IMR-90 (cell line): Measurements from ENCODE around the gene QSOX2. TPM values are rescaled to one million over a fixed set of nuclear protein-coding genes. Genes with fewer than 3 reads are reported as not detected.
A peak's percentile ranks its signal among the peaks of the same experiment; 100 is the strongest.

Experiments
- ATAC-seq: fragments of 200-7000 bp; cut with Tn5 transposase; 2 replicates; pipeline ENCODE4 v1.9.1; 2020; ENCODE audit warnings: low read depth, mild to moderate bottlenecking, moderate library complexity
- BruUV-seq: library from RNA; stranded (reverse); fragments of 400-500 nt; replicated peaks from 2 replicates; lab custom pipeline; 2021; lab: Mats Ljungman, UMichigan
- CTCF ChIA-PET: fragments of 300-600 bp; formaldehyde crosslinking; extraction: SDS; loops from one replicate; lab custom pipeline; 2021; ENCODE audit warnings: antibody characterized with exemption; lab: Yijun Ruan, JAX
- POLR2A ChIA-PET: fragments of 300-600 bp; sonication (Branson Sonifier 250); formaldehyde crosslinking; loops from one replicate; lab custom pipeline; 2022; ENCODE audit warnings: antibody characterized with exemption; ENCODE audit not compliant: unreplicated experiment; lab: Charles Lee
- DNase-seq: peaks from one replicate; pipeline ENCODE4 v3.0.0; 2013
- H2AFZ ChIP-seq: replicated peaks from 2 replicates; pipeline ENCODE3; 2013; ENCODE audit warnings: low read length, mild to moderate bottlenecking; ENCODE audit not compliant: poor library complexity
- H2AK5ac ChIP-seq: 2 replicates; pipeline ENCODE4 v1.6.1; 2013; ENCODE audit warnings: low read depth, low read length, inconsistent platforms
- H2AK9ac ChIP-seq: replicated peaks from 2 replicates; pipeline ENCODE3; 2013; ENCODE audit warnings: mild to moderate bottlenecking, low read depth, low read length, moderate library complexity; ENCODE audit not compliant: poor library complexity
- H2BK120ac ChIP-seq: 2 replicates; pipeline ENCODE4 v1.6.1; 2013; ENCODE audit warnings: low read depth, low read length, inconsistent platforms
- H2BK15ac ChIP-seq: 3 replicates; pipeline ENCODE4 v1.6.1; 2013; ENCODE audit warnings: low read depth, low read length, inconsistent platforms
- H2BK20ac ChIP-seq: 2 replicates; pipeline ENCODE4 v1.6.1; 2013; ENCODE audit warnings: low read depth, mild to moderate bottlenecking, inconsistent platforms, low read length, moderate library complexity
- H2BK5ac ChIP-seq: 2 replicates; pipeline ENCODE4 v1.6.1; 2013; ENCODE audit warnings: mild to moderate bottlenecking, low read depth, low read length, inconsistent platforms; ENCODE audit not compliant: poor library complexity, severe bottlenecking
- H3K14ac ChIP-seq: replicated peaks from 2 replicates; pipeline ENCODE4 v1.6.1; 2013; ENCODE audit warnings: low read depth, low read length, inconsistent platforms
- H3K18ac ChIP-seq: 2 replicates; pipeline ENCODE4 v1.6.1; 2013; ENCODE audit warnings: low read depth, low read length, control low read depth
- H3K23ac ChIP-seq: 2 replicates; pipeline ENCODE4 v1.6.1; 2013; ENCODE audit warnings: low read depth, low read length, inconsistent platforms
- H3K27ac ChIP-seq: 2 replicates; pipeline ENCODE4 v1.5.1; 2013; ENCODE audit warnings: mild to moderate bottlenecking, control low read depth, low read length; ENCODE audit not compliant: insufficient read depth
- H3K27me3 ChIP-seq: 2 replicates; pipeline ENCODE4 v1.6.1; 2013; ENCODE audit warnings: low read length; ENCODE audit not compliant: control insufficient read depth, insufficient read depth
- H3K36me3 ChIP-seq: 2 replicates; pipeline ENCODE4 v1.6.1; 2013; ENCODE audit warnings: low read length, mixed read lengths; ENCODE audit not compliant: control insufficient read depth, insufficient read depth
- H3K4ac ChIP-seq: 2 replicates; pipeline ENCODE4 v1.6.1; 2013; ENCODE audit warnings: low read depth, low read length, inconsistent platforms
- H3K4me1 ChIP-seq: 2 replicates; pipeline ENCODE4 v1.6.1; 2013; ENCODE audit warnings: low read length, mixed read lengths; ENCODE audit not compliant: control insufficient read depth, insufficient read depth
- H3K4me2 ChIP-seq: 2 replicates; pipeline ENCODE4 v1.6.1; 2013; ENCODE audit warnings: low read depth, mild to moderate bottlenecking, control low read depth, low read length, moderate library complexity
- H3K4me3 ChIP-seq: 2 replicates; pipeline ENCODE4 v1.5.1; 2013; ENCODE audit warnings: low read depth, mild to moderate bottlenecking, control low read depth, low read length, moderate library complexity; ENCODE audit not compliant: insufficient read depth
- H3K56ac ChIP-seq: 2 replicates; pipeline ENCODE4 v1.6.1; 2013; ENCODE audit warnings: low read length, inconsistent platforms; ENCODE audit not compliant: insufficient read depth; ENCODE audit errors: extremely low read depth
- H3K79me1 ChIP-seq, 2 experiments: 2 replicates each; pipeline ENCODE4 v1.6.1; 2013; ENCODE audit warnings: low read length in 2 of 2, inconsistent platforms in 1 of 2, low read depth in 1 of 2
- H3K9ac ChIP-seq: 2 replicates; pipeline ENCODE4 v1.6.1; 2013; ENCODE audit warnings: low read depth, low read length, control low read depth
- H3K9me1 ChIP-seq: 2 replicates; pipeline ENCODE4 v1.6.1; 2013; ENCODE audit warnings: low read length, inconsistent platforms; ENCODE audit not compliant: insufficient read depth
- H3K9me3 ChIP-seq: 2 replicates; pipeline ENCODE4 v1.6.1; 2013; ENCODE audit warnings: low read length; ENCODE audit not compliant: control insufficient read depth, insufficient read depth
- H4K20me1 ChIP-seq: 2 replicates; pipeline ENCODE4 v1.6.1; 2013; ENCODE audit warnings: low read length, inconsistent platforms; ENCODE audit not compliant: insufficient read depth
- H4K5ac ChIP-seq: 2 replicates; pipeline ENCODE4 v1.6.1; 2013; ENCODE audit warnings: mild to moderate bottlenecking, low read depth, low read length, control low read depth
- H4K8ac ChIP-seq, 2 experiments: 2 replicates each; pipeline ENCODE4 v1.6.1; 2013; ENCODE audit warnings: low read depth in 2 of 2, low read length in 2 of 2, control low read depth in 1 of 2, inconsistent platforms in 1 of 2
- H4K91ac ChIP-seq: 2 replicates; pipeline ENCODE4 v1.6.1; 2013; ENCODE audit warnings: low read depth, low read length, inconsistent platforms; ENCODE audit not compliant: insufficient read depth
- BHLHE40 ChIP-seq: fragments of 150-350 bp; IDR thresholded peaks from 2 replicates; pipeline ENCODE4 v1.6.1; 2016; ENCODE audit warnings: mild to moderate bottlenecking, low read depth, low read length
- CEBPB ChIP-seq: IDR thresholded peaks from 2 replicates; pipeline ENCODE4 v1.6.1; 2012; ENCODE audit warnings: low read depth, low read length, improper control_type of control experiment
- CHD1 ChIP-seq: IDR thresholded peaks from 2 replicates; pipeline ENCODE4 v1.6.1; 2012; ENCODE audit warnings: low read depth, low read length, improper control_type of control experiment
- CTCF ChIP-seq: conservative IDR thresholded peaks from 2 replicates; pipeline ENCODE4 v1.5.1; 2012; ENCODE audit warnings: mild to moderate bottlenecking, low read depth, low read length, improper control_type of control experiment
- MAFK ChIP-seq: IDR thresholded peaks from 2 replicates; pipeline ENCODE4 v1.6.1; 2012; ENCODE audit warnings: low read depth, low read length, improper control_type of control experiment
- MXI1 ChIP-seq: IDR thresholded peaks from 2 replicates; pipeline ENCODE4 v1.6.1; 2012; ENCODE audit warnings: low read depth, mild to moderate bottlenecking, low read length, moderate library complexity, borderline replicate concordance
- NFE2L2 ChIP-seq: fragments of 150-350 bp; IDR thresholded peaks from 2 replicates; pipeline ENCODE4 v1.6.1; 2016; ENCODE audit warnings: low read depth, mild to moderate bottlenecking, low read length
- RAD21 ChIP-seq: IDR thresholded peaks from 2 replicates; pipeline ENCODE4 v1.6.1; 2012; ENCODE audit warnings: low read length, improper control_type of control experiment
- RCOR1 ChIP-seq: IDR thresholded peaks from 2 replicates; pipeline ENCODE4 v1.6.1; 2012; ENCODE audit warnings: mild to moderate bottlenecking, low read length, improper control_type of control experiment; ENCODE audit not compliant: insufficient replicate concordance
- RFX5 ChIP-seq: IDR thresholded peaks from 2 replicates; pipeline ENCODE4 v1.8.0; 2012; ENCODE audit warnings: low read depth, mild to moderate bottlenecking, low read length, moderate library complexity
- SMC3 ChIP-seq: fragments of 150-350 bp; IDR thresholded peaks from 2 replicates; pipeline ENCODE4 v1.6.1; 2016; ENCODE audit warnings: low read depth, mild to moderate bottlenecking, antibody characterized with exemption, low read length, moderate library complexity
- USF2 ChIP-seq: fragments of 150-350 bp; IDR thresholded peaks from 2 replicates; pipeline ENCODE4 v1.6.1; 2017; ENCODE audit warnings: mild to moderate bottlenecking, antibody characterized with exemption, low read length, low read depth
- WGBS, 2 experiments: methylation state at CpG; one replicate each; pipeline versions ENCODE4 v1.1.5 to v1.1.7; 2013; ENCODE audit warnings: missing lambda C conversion rate in 2 of 2; ENCODE audit not compliant: insufficient read length in 1 of 2; ENCODE audit errors: extremely low coverage in 2 of 2; 5-methylcytosine and 5-hydroxymethylcytosine counted together
- dilution Hi-C: fragments of 300-500 bp; cut with HindIII; formaldehyde crosslinking; loops from one replicate; pipeline ENCODE4 v1.14.3; 2018; ENCODE audit warnings: low sequenced_read_pairs; ENCODE audit not compliant: unreplicated experiment
- in situ Hi-C: fragments of 300-500 bp; cut with MboI; formaldehyde crosslinking; loops from 3 replicates; pipeline ENCODE4 v1.14.3; 2019; ENCODE audit warnings: low sequenced_read_pairs, inconsistent platforms, mixed read lengths
- intact Hi-C: fragments of 100-400 bp; cut with micrococcal nuclease; formaldehyde crosslinking; loops from 2 replicates; pipeline ENCODE4 v1.10.0; 2022
- polyA plus RNA-seq, 3 experiments: library from polyadenylated mRNA; depleted of rRNA; stranded (reverse); fragments of >200 nt; gene quantifications; 2 replicates each; pipeline ENCODE4 v1.2.3, GENCODE V29; 2012; ENCODE audit warnings: low replicate concordance in 1 of 3
- total RNA-seq: library from RNA; depleted of rRNA; stranded (reverse); fragments of >200 nt; gene quantifications from 2 replicates; pipeline ENCODE4 v1.2.3, GENCODE V29; 2012

The QSOX2 gene
- total and polyA plus RNA-seq, 2 of the 4 experiments (the other 2 are of a cell fraction) = 5.9 to 12.9 TPM

GRCh38 chr9:136244122-136244968, 1.3 kb downstream of the QSOX2 start:
- DNase-seq (no peak), ATAC-seq (no peak)
- peak overlapping the region; percentile 79 for H3K4me3 ChIP-seq
- H3K9me3 ChIP-seq = no peaks in the 10 kb centered on the region
- peaks cover 31% of the 10 kb centered on the region for H4K20me1 ChIP-seq
- H2AK9ac ChIP-seq = peak overlapping the region; percentile 73
- no peak overlapping the region for H4K91ac ChIP-seq
- H2BK120ac ChIP-seq = no peak overlapping the region
- peak overlapping the region; percentile 91 for H3K4me2 ChIP-seq
- 0 out of 2 replicates have a peak overlapping the region, but pooled peaks have one; percentile 59 for H3K14ac ChIP-seq
- peaks cover 8% of the 10 kb centered on the region for H3K9me1 ChIP-seq
- H3K27ac ChIP-seq = no peak overlapping the region
- no peak overlapping the region for H3K18ac ChIP-seq
- ChIA-PET POLR2A (no interaction called here), CTCF (no interaction called here)
- no peak overlapping the region for H2BK5ac ChIP-seq
- H2BK15ac ChIP-seq = no peak overlapping the region
- no peaks in the 10 kb centered on the region for H3K36me3 ChIP-seq
- no peak overlapping the region for H2AFZ ChIP-seq
- 25% methylated on average over 2 of the region's 11 CpGs; no CpG with 5 or more reads in 1 of the 2 experiments for WGBS, 2 experiments
- H3K4ac ChIP-seq = no peak overlapping the region
- H4K8ac ChIP-seq = no peak overlapping the region
- dilution Hi-C loops = no loop called here
- H3K56ac ChIP-seq = no peak overlapping the region
- H3K23ac ChIP-seq = peak overlapping the region; percentile 54; the same call in 1 of the 2 replicates
- H2BK20ac ChIP-seq = no peak overlapping the region
- BruUV-seq = no TSS peak
- H3K79me1 ChIP-seq = peaks cover 22 to 51% of the 10 kb centered on the region in 2 experiments
- peaks cover 23% of the 10 kb centered on the region for H3K27me3 ChIP-seq
- H3K4me1 ChIP-seq = peaks cover 3% of the 10 kb centered on the region; the same call in 1 of the 2 replicates
- intact Hi-C loops = no loop called here
- TF ChIP-seq MXI1 (no peak), MAFK (no peak), RFX5 (no peak), CHD1 (no peak), SMC3 (no peak), BHLHE40 (no peak), RCOR1 (no peak), CTCF (no peak), CEBPB (no peak), NFE2L2 (no peak), RAD21 (no peak), USF2 (no peak)
- peak overlapping the region; percentile 83 for H3K9ac ChIP-seq
- H2AK5ac ChIP-seq = no peak overlapping the region
- in situ Hi-C loops = no loop called here
- H4K5ac ChIP-seq = no peak overlapping the region
